Endothelial cell of umbilical vein (primary cell): Measurements from ENCODE around the gene PDE10A.

Experiments used
- CTCF ChIP-seq, 2 donors: IDR thresholded peaks; 1 replicate in 1 of 2; 2 replicates in 1 of 2; pipeline ENCODE4 v1.5.1; 2011; ENCODE audit warnings: low read length in 2 of 2, mild to moderate bottlenecking in 2 of 2, moderate library complexity in 2 of 2, control low read depth in 1 of 2, inconsistent platforms in 1 of 2, low read depth in 1 of 2; ENCODE audit not compliant: insufficient read depth in 1 of 2; ENCODE audit errors: extremely low read depth in 1 of 2
- EZH2 ChIP-seq: IDR thresholded peaks from 2 replicates; pipeline ENCODE4 v1.6.1; 2012; ENCODE audit warnings: borderline replicate concordance, low read depth, mild to moderate bottlenecking, moderate library complexity, low read length, inconsistent platforms; ENCODE audit not compliant: severe bottlenecking
- MYC ChIP-seq: IDR thresholded peaks from one replicate; pipeline ENCODE4 v1.6.1; 2011; ENCODE audit warnings: mild to moderate bottlenecking, low read depth, low read length

GRCh38 chr6:165557674-165558073 is 105.4 kb downstream of the PDE10A start:
- TF ChIP-seq EZH2 (no peak), MYC (no peak), CTCF (IDR thresholded peaks at IDR 0.05; ENCODE audit: extremely low read depth in 1 of 2, insufficient read depth in 1 of 2, low read depth in 1 of 2, low read length in 2 of 2) (no peak)
